H1 (cell line): ENCODE results near the gene HMGCS2. TPM values are rescaled to one million over a fixed set of nuclear protein-coding genes. Genes with fewer than 3 reads are reported as not detected.

Source experiments
- CTCF ChIA-PET: fragments of 300-600 bp; sonication (Branson Sonifier 250); formaldehyde crosslinking; loops from one replicate; lab custom pipeline; 2021; ENCODE audit not compliant: partially characterized antibody; lab: Charles Lee
- POLR2A ChIA-PET: fragments of 300-600 bp; sonication (Branson Sonifier 250); formaldehyde crosslinking; loops from one replicate; lab custom pipeline; 2021; ENCODE audit warnings: inconsistent platforms; ENCODE audit not compliant: partially characterized antibody; lab: Charles Lee
- DNase-seq, 2 experiments: peaks; one replicate each; pipeline versions ENCODE4 v3.0.0 to v3.0.0-alpha.2; 2010 to 2022; ENCODE audit warnings: low spot score in 2 of 2, low read depth in 1 of 2, mixed read lengths in 1 of 2
- FAIRE-seq: peaks from 2 replicates; lab custom pipeline; 2011; peaks lifted over from hg19 to GRCh38; lab: Jason Lieb, UNC
- H2AFZ ChIP-seq: 2 replicates; pipeline ENCODE4 v1.8.1; 2012; ENCODE audit warnings: low read length, inconsistent platforms
- H2AK5ac ChIP-seq: 2 replicates; pipeline ENCODE4 v1.6.1; 2013; ENCODE audit warnings: low read depth, low read length
- H2BK120ac ChIP-seq: replicated peaks from 2 replicates; pipeline ENCODE3; 2013; ENCODE audit warnings: low read depth, low read length, inconsistent platforms
- H2BK12ac ChIP-seq: 2 replicates; pipeline ENCODE4 v1.6.1; 2013; ENCODE audit warnings: low read depth, low read length
- H2BK15ac ChIP-seq: 2 replicates; pipeline ENCODE4 v1.6.1; 2013; ENCODE audit warnings: low read length
- H2BK20ac ChIP-seq: 2 replicates; pipeline ENCODE4 v1.6.1; 2013; ENCODE audit warnings: low read length
- H2BK5ac ChIP-seq: 2 replicates; pipeline ENCODE4 v1.6.1; 2013; ENCODE audit warnings: low read depth, low read length
- H3K14ac ChIP-seq: 2 replicates; pipeline ENCODE4 v1.6.1; 2013; ENCODE audit warnings: inconsistent platforms; ENCODE audit not compliant: insufficient read length
- H3K18ac ChIP-seq: 2 replicates; pipeline ENCODE4 v1.6.1; 2013; ENCODE audit warnings: low read length; ENCODE audit errors: extremely low read depth
- H3K23ac ChIP-seq: 2 replicates; pipeline ENCODE4 v1.6.1; 2013; ENCODE audit warnings: inconsistent platforms; ENCODE audit not compliant: insufficient read length
- H3K23me2 ChIP-seq: 2 replicates; pipeline ENCODE4 v1.6.1; 2013; ENCODE audit warnings: low read depth, low read length
- H3K27ac ChIP-seq: 2 replicates; pipeline ENCODE4 v1.6.1; 2011; ENCODE audit warnings: low read depth, low read length, inconsistent platforms
- H3K27me3 ChIP-seq, 4 experiments: replicated peaks in 1 of 4; 1 replicate in 1 of 4; 2 replicates in 3 of 4; pipeline versions ENCODE4 v1.6.1 to v1.8.1; 2011 to 2013; ENCODE audit warnings: low read length in 3 of 4, mild to moderate bottlenecking in 3 of 4, inconsistent platforms in 2 of 4, mixed read lengths in 2 of 4, moderate library complexity in 1 of 4; ENCODE audit not compliant: control insufficient read depth in 3 of 4, insufficient read depth in 3 of 4; ENCODE audit errors: extremely low read depth in 1 of 4
- H3K36me3 ChIP-seq, 4 experiments: 2 replicates each; pipeline versions ENCODE4 v1.6.1 to v1.8.1; 2011 to 2013; ENCODE audit warnings: mild to moderate bottlenecking in 4 of 4, low read length in 3 of 4, moderate library complexity in 2 of 4, control low read depth in 1 of 4, inconsistent platforms in 1 of 4; ENCODE audit not compliant: insufficient read depth in 4 of 4, control insufficient read depth in 2 of 4
- H3K4ac ChIP-seq: replicated peaks from 2 replicates; pipeline ENCODE3; 2013; ENCODE audit warnings: low read length, low read depth, mixed read lengths, inconsistent platforms; ENCODE audit not compliant: insufficient read length
- H3K4me1 ChIP-seq, 4 experiments: replicated peaks in 1 of 4; 1 replicate in 1 of 4; 2 replicates in 3 of 4; pipeline versions ENCODE4 v1.6.1 to v1.8.1; 2011 to 2013; ENCODE audit warnings: low read length in 3 of 4, inconsistent platforms in 2 of 4, mixed read lengths in 1 of 4; ENCODE audit not compliant: insufficient read depth in 4 of 4, control insufficient read depth in 3 of 4
- H3K4me2 ChIP-seq, 2 experiments: 2 replicates each; pipeline versions ENCODE4 v1.6.1 to v1.8.1; 2011 to 2013; ENCODE audit warnings: low read depth in 2 of 2, low read length in 2 of 2, control low read depth in 1 of 2, inconsistent platforms in 1 of 2, mild to moderate bottlenecking in 1 of 2; ENCODE audit not compliant: insufficient read depth in 1 of 2
- H3K4me3 ChIP-seq, 4 experiments: fragments of 200-600, 300-600 bp in 1 of 4; sonication (generic), shearing (Covaris generic), sonication (Bioruptor Twin) in 1 of 4; 2 replicates each; pipeline versions ENCODE4 v1.5.1 to v1.8.1; 2011 to 2016; ENCODE audit warnings: low read length in 4 of 4, low read depth in 3 of 4, control low read depth in 2 of 4, inconsistent platforms in 2 of 4, mild to moderate bottlenecking in 2 of 4, mixed read lengths in 1 of 4, moderate library complexity in 1 of 4; ENCODE audit not compliant: insufficient read depth in 2 of 4; ENCODE audit errors: extremely low read depth in 1 of 4
- H3K56ac ChIP-seq: replicated peaks from 2 replicates; pipeline ENCODE3; 2013; ENCODE audit warnings: low read depth, mild to moderate bottlenecking, mixed read lengths, low read length, inconsistent platforms; ENCODE audit not compliant: insufficient read length
- H3K79me1 ChIP-seq: 2 replicates; pipeline ENCODE4 v1.6.1; 2013; ENCODE audit warnings: low read depth, low read length, control low read depth
- H3K79me2 ChIP-seq, 2 experiments: 2 replicates each; pipeline versions ENCODE4 v1.6.1 to v1.8.1; 2012 to 2013; ENCODE audit warnings: low read length in 2 of 2, mild to moderate bottlenecking in 2 of 2, inconsistent platforms in 1 of 2; ENCODE audit not compliant: insufficient read depth in 2 of 2, control insufficient read depth in 1 of 2
- H3K9ac ChIP-seq, 4 experiments: replicated peaks in 1 of 4; 1 replicate in 1 of 4; 2 replicates in 3 of 4; pipeline versions ENCODE4 v1.6.1 to v1.8.1; 2011 to 2013; ENCODE audit warnings: low read depth in 3 of 4, low read length in 3 of 4, control low read depth in 2 of 4, mild to moderate bottlenecking in 2 of 4, moderate library complexity in 2 of 4, inconsistent platforms in 1 of 4; ENCODE audit errors: extremely low read depth in 1 of 4
- H3K9me3 ChIP-seq, 2 experiments: 2 replicates each; pipeline versions ENCODE4 v1.6.1 to v1.8.1; 2012 to 2013; ENCODE audit warnings: mild to moderate bottlenecking in 2 of 2, moderate library complexity in 2 of 2, control low read depth in 1 of 2, inconsistent platforms in 1 of 2, low read depth in 1 of 2, low read length in 1 of 2, mixed read lengths in 1 of 2; ENCODE audit not compliant: insufficient read depth in 2 of 2
- H4K20me1 ChIP-seq, 2 experiments: replicated peaks in 1 of 2; 2 replicates each; pipeline versions ENCODE3 to v1.8.1; 2011 to 2013; ENCODE audit warnings: inconsistent platforms in 2 of 2, low read length in 2 of 2, mild to moderate bottlenecking in 1 of 2; ENCODE audit not compliant: insufficient read depth in 2 of 2, control insufficient read depth in 1 of 2
- H4K5ac ChIP-seq: 2 replicates; pipeline ENCODE4 v1.6.1; 2013; ENCODE audit warnings: low read length, low read depth, mixed read lengths, inconsistent platforms; ENCODE audit not compliant: insufficient read length
- H4K8ac ChIP-seq: 2 replicates; pipeline ENCODE4 v1.8.0; 2013; ENCODE audit warnings: mild to moderate bottlenecking, moderate library complexity, low read length, inconsistent platforms; ENCODE audit not compliant: insufficient read depth; ENCODE audit errors: extremely low read depth
- H4K91ac ChIP-seq: replicated peaks from 2 replicates; pipeline ENCODE3; 2013; ENCODE audit warnings: low read length, mixed read lengths, inconsistent platforms; ENCODE audit not compliant: insufficient read length
- ASH2L ChIP-seq: fragments of 200-600, 300-600 bp; sonication (generic); IDR thresholded peaks from one replicate; pipeline ENCODE4 v1.7.1; 2017; ENCODE audit warnings: low read length
- CBX5 ChIP-seq: fragments of 300-800, 300-1000 bp; sonication (generic); IDR thresholded peaks from 2 replicates; pipeline ENCODE4 v1.7.1; 2016; ENCODE audit warnings: antibody characterized with exemption, low read length, low read depth
- CREB1 ChIP-seq: IDR thresholded peaks from 2 replicates; pipeline ENCODE4 v1.6.1; 2012; ENCODE audit warnings: inconsistent platforms
- CTBP2 ChIP-seq: IDR thresholded peaks from 2 replicates; pipeline ENCODE4 v1.7.0; 2011; ENCODE audit warnings: borderline replicate concordance, mild to moderate bottlenecking, moderate library complexity, mixed read lengths, low read length; ENCODE audit not compliant: insufficient read depth, insufficient read length
- GABPA ChIP-seq: IDR thresholded peaks from 2 replicates; pipeline ENCODE4 v1.6.1; 2011; ENCODE audit warnings: mild to moderate bottlenecking, low read length, moderate library complexity, borderline replicate concordance; ENCODE audit not compliant: insufficient read depth
- JUND ChIP-seq: IDR thresholded peaks from 2 replicates; pipeline ENCODE4 v1.6.1; 2011; ENCODE audit warnings: mild to moderate bottlenecking, improper control_type of control experiment, low read length
- KDM1A ChIP-seq: fragments of 200-600, 300-600 bp; sonication (generic); IDR thresholded peaks from 2 replicates; pipeline ENCODE4 v1.7.1; 2016; ENCODE audit warnings: mild to moderate bottlenecking, low read length, borderline replicate concordance
- MAFK ChIP-seq: IDR thresholded peaks from 2 replicates; pipeline ENCODE4 v1.6.1; 2012; ENCODE audit warnings: low read depth, mild to moderate bottlenecking, improper control_type of control experiment, low read length
- POLR2AphosphoS5 ChIP-seq: IDR thresholded peaks from 2 replicates; pipeline ENCODE4 v1.6.1; 2011; ENCODE audit warnings: low read depth, low read length
- RBBP5 ChIP-seq: IDR thresholded peaks from 2 replicates; pipeline ENCODE4 v1.7.1; 2012; ENCODE audit warnings: low read depth, mild to moderate bottlenecking, inconsistent platforms, low read length, moderate library complexity, borderline replicate concordance
- SAP30 ChIP-seq: fragments of 300-600 bp; sonication (generic); IDR thresholded peaks from 2 replicates; pipeline ENCODE4 v1.7.1; 2012; ENCODE audit warnings: low read length, moderate library complexity, mild to moderate bottlenecking, inconsistent platforms; ENCODE audit not compliant: insufficient read depth, insufficient replicate concordance
- SIN3A ChIP-seq, 2 experiments: IDR thresholded peaks in 1 of 2; conservative IDR thresholded peaks in 1 of 2; 2 replicates each; pipeline ENCODE4 v1.6.1; 2011 to 2012; ENCODE audit warnings: low read length in 2 of 2, improper control_type of control experiment in 1 of 2, low read depth in 1 of 2, mild to moderate bottlenecking in 1 of 2
- SIX5 ChIP-seq: IDR thresholded peaks from 2 replicates; pipeline ENCODE4 v1.6.1; 2011; ENCODE audit warnings: mild to moderate bottlenecking, low read depth, low read length
- TEAD4 ChIP-seq: IDR thresholded peaks from 2 replicates; pipeline ENCODE4 v1.6.1; 2012; ENCODE audit warnings: low read depth, low read length, inconsistent platforms, mixed read lengths
- WGBS, 2 experiments: shearing (Covaris generic) in 1 of 2; methylation state at CpG; one replicate each; pipeline versions ENCODE4 v1.1.6 to v1.1.7; 2013 to 2015; ENCODE audit warnings: low lambda C conversion rate in 2 of 2, mixed read lengths in 2 of 2, inconsistent platforms in 1 of 2, low coverage in 1 of 2, missing lambda C conversion rate in 1 of 2; ENCODE audit not compliant: insufficient replicate concordance in 2 of 2, insufficient coverage in 1 of 2, insufficient read length in 1 of 2; ENCODE audit errors: extremely low coverage in 1 of 2, missing lambda C conversion rate in 1 of 2; 5-methylcytosine and 5-hydroxymethylcytosine counted together
- polyA plus RNA-seq, 7 experiments: library from polyadenylated mRNA; depleted of rRNA in 3 of 7; stranded (reverse) in 5 of 7; unstranded in 2 of 7; fragments of >200 nt in 5 of 7; fragments of 200-250 nt in 2 of 7; gene quantifications; 1 replicate in 5 of 7; 2 replicates in 1 of 7; 4 replicates in 1 of 7; pipeline versions ENCODE4 v1.2.1 to v1.2.3, GENCODE V29; 2011 to 2013; ENCODE audit warnings: missing spikeins in 2 of 7, mixed read lengths in 2 of 7
- total RNA-seq: library from RNA; stranded (reverse); fragmentation: NEBNext Ultra II Directional; extraction: Animal tissue kit (Norgen Biotek cat#: 25700); gene quantifications from 2 replicates; pipeline ENCODE4 v1.2.1, GENCODE V29; 2021

The HMGCS2 gene
- total and polyA plus RNA-seq, 2 of the 8 experiments (the other 6 are each of a cell fraction or from before 2014, with no cell fraction given) = not detected

DNA sequence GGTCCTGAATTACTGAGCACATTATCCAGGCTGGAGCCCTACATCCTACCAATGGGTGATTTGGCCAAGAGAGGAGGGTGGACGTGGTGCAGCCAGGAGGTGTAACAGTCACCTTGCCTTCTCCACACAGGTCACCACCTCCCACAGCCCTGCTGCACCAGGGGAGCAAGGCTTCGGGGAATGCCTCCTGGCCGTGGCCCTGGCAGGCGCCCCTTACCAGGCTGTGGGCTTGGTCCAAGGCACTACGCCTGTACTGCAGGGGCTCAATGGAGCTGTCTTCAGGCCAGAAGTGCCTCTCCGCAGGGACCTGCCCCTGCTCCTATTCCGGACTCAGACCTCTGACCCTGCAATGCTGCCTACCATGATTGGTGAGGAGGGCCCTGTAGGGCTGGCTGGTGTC is 26.0 kb downstream of the HMGCS2 start:
- DNase-seq = no peak
- no peaks in the 10 kb centered on the region for H3K23me2 ChIP-seq
- no peak overlapping the region for H3K9ac ChIP-seq
- H3K23ac ChIP-seq = no peak overlapping the region
- H2AFZ ChIP-seq = no peak overlapping the region
- H2BK5ac ChIP-seq = no peak overlapping the region
- H3K27ac ChIP-seq = no peak overlapping the region
- no peak overlapping the region for H2BK20ac ChIP-seq
- no peak overlapping the region for H2BK12ac ChIP-seq
- H2AK5ac ChIP-seq = no peak overlapping the region
- no peak overlapping the region for H4K91ac ChIP-seq
- no peak overlapping the region for H3K4me3 ChIP-seq
- H3K79me2 ChIP-seq = no peaks in the 10 kb centered on the region
- peaks cover 0 to 8% (median 5%) of the 10 kb centered on the region in 4 experiments; a peak in 2 of 7 replicates for H3K4me1 ChIP-seq
- no peak overlapping the region for H3K4me2 ChIP-seq
- no peaks in the 10 kb centered on the region for H3K27me3 ChIP-seq
- H3K36me3 ChIP-seq = peaks cover 31 to 71% (median 52%) of the 10 kb centered on the region in 4 experiments
- H3K9me3 ChIP-seq = no peaks in the 10 kb centered on the region
- FAIRE-seq = no peak
- no peak overlapping the region for H2BK15ac ChIP-seq
- H3K18ac ChIP-seq = no peak overlapping the region
- peaks cover 2% of the 10 kb centered on the region; the same call in 1 of the 2 replicates for H3K79me1 ChIP-seq
- peaks cover 7 to 20% of the 10 kb centered on the region in 2 experiments for H4K20me1 ChIP-seq
- H2BK120ac ChIP-seq = no peak overlapping the region
- no peak overlapping the region for H4K5ac ChIP-seq
- H3K14ac ChIP-seq = no peak overlapping the region
- no peak overlapping the region for H4K8ac ChIP-seq
- POLR2A ChIA-PET = interaction anchor here (1.1 to 30.7 kb wide), 7 partner anchors 14 to 434 kb away, joined by 3 to 425 read pairs (median 7); partner anchors contain the start of genes PHGDH and ZNF697
- CTCF ChIA-PET = interaction anchor here (1.1 to 10.1 kb wide), 23 partner anchors 9 to 228 kb away, joined by 3 to 132 read pairs (median 7); partner anchors contain the start of genes HMGCS2, PHGDH, REG4 and ZNF697
- H3K56ac ChIP-seq = no peak overlapping the region
- H3K4ac ChIP-seq = no peak overlapping the region
- WGBS, 2 experiments = 98% methylated on average over 6 of the region's 7 CpGs; no CpG with 5 or more reads in 1 of the 2 experiments
- TF ChIP-seq MAFK (no peak), JUND (no peak), SIX5 (no peak), SIN3A (conservative IDR thresholded peaks at IDR 0.05 in 1 of 2, IDR thresholded peaks at IDR 0.05 in 1 of 2; ENCODE audit: low read depth in 1 of 2, low read length in 2 of 2) (no peak), TEAD4 (no peak), GABPA (no peak), SAP30 (no peak), CTBP2 (no peak), CBX5 (no peak), POLR2AphosphoS5 (no peak), KDM1A (no peak), RBBP5 (no peak), ASH2L (no peak), CREB1 (no peak)
